MM.1S (cell line): ENCODE measurements around the gene VWA5B2.

Experiments
- DNase-seq: peaks from one replicate; pipeline ENCODE4 v3.0.0-alpha.2; 2015
- H2AFZ ChIP-seq: fragments of 300-600 bp; sonication (generic); 2 replicates; pipeline ENCODE4 v1.6.0; 2016; ENCODE audit warnings: antibody characterized with exemption, low read length
- H3F3A ChIP-seq: fragments of 300-600 bp; sonication (generic); 2 replicates; pipeline ENCODE4 v1.6.1; 2016; ENCODE audit warnings: mild to moderate bottlenecking, antibody characterized with exemption, low read length, moderate library complexity, mixed read lengths; ENCODE audit not compliant: insufficient read depth
- H3K27ac ChIP-seq: fragments of 300-600 bp; sonication (generic); 2 replicates; pipeline ENCODE4 v1.5.1; 2016; ENCODE audit warnings: mild to moderate bottlenecking, low read length
- H3K27me3 ChIP-seq: fragments of 300-600 bp; sonication (generic); replicated peaks from 2 replicates; pipeline ENCODE4 v1.6.0; 2016; ENCODE audit warnings: low read length; ENCODE audit not compliant: insufficient read depth
- H3K36me3 ChIP-seq: fragments of 300-600 bp; sonication (generic); replicated peaks from 2 replicates; pipeline ENCODE4 v1.6.1; 2016; ENCODE audit warnings: mild to moderate bottlenecking, low read length, mixed read lengths; ENCODE audit not compliant: insufficient read depth
- H3K4me1 ChIP-seq: fragments of 300-600 bp; sonication (generic); 2 replicates; pipeline ENCODE4 v1.6.1; 2016; ENCODE audit warnings: low read length, mixed read lengths
- H3K4me2 ChIP-seq: fragments of 300-600 bp; sonication (generic); 2 replicates; pipeline ENCODE4 v1.6.0; 2016; ENCODE audit warnings: low read depth, low read length
- H3K4me3 ChIP-seq: fragments of 300-600 bp; sonication (generic); 2 replicates; pipeline ENCODE4 v1.5.1; 2016; ENCODE audit warnings: low read length, mixed read lengths
- H3K79me2 ChIP-seq: fragments of 300-600 bp; sonication (generic); 2 replicates; pipeline ENCODE4 v1.6.1; 2016; ENCODE audit warnings: mixed run types, low read length, mixed read lengths
- H3K9ac ChIP-seq: fragments of 300-600 bp; sonication (generic); 2 replicates; pipeline ENCODE4 v1.6.1; 2016; ENCODE audit warnings: low read length, mixed read lengths
- H3K9me2 ChIP-seq: fragments of 300-600 bp; sonication (generic); replicated peaks from 2 replicates; pipeline ENCODE4 v1.6.1; 2016; ENCODE audit warnings: mild to moderate bottlenecking, low read length, mixed read lengths; ENCODE audit not compliant: insufficient read depth
- H3K9me3 ChIP-seq: fragments of 300-600 bp; sonication (generic); replicated peaks from 2 replicates; pipeline ENCODE4 v1.6.1; 2016; ENCODE audit warnings: mild to moderate bottlenecking, low read length, mixed read lengths; ENCODE audit not compliant: insufficient read depth
- H4K20me1 ChIP-seq: fragments of 300-600 bp; sonication (generic); 2 replicates; pipeline ENCODE4 v1.6.1; 2016; ENCODE audit warnings: mild to moderate bottlenecking, low read length, moderate library complexity, mixed read lengths; ENCODE audit not compliant: insufficient read depth
- EZH2 ChIP-seq: fragments of 300-600 bp; sonication (generic); optimal IDR thresholded peaks from 2 replicates; pipeline ENCODE3; 2017; ENCODE audit warnings: low read depth, mild to moderate bottlenecking, antibody characterized with exemption, low read length, mixed read lengths
- EZH2phosphoT487 ChIP-seq: fragments of 300-600 bp; sonication (generic); IDR thresholded peaks from 2 replicates; pipeline ENCODE4 v1.6.1; 2018; ENCODE audit warnings: antibody characterized with exemption, low read length
- TF ChIP-seq, protein P1 (sequence below): fragments of 300-600 bp; sonication (generic); IDR thresholded peaks from 2 replicates; pipeline ENCODE4 v1.5.1; 2016; ENCODE audit warnings: antibody characterized with exemption, low read length, mixed read lengths

VWA5B2 gene

GRCh38 chr3:184275961-184276910 lies 46.9 kb downstream of the VWA5B2 start, which contains the start of gene ECE2:
TSS of gene ECE2 (plus strand) at chr3:184276022. CDS start at chr3:184276154, 132 bp downstream.
- Histone ChIP-seq H3K4me1 (no peaks in the 10 kb centered on the region), H3K9ac (no peak within 1 kb of the TSS), H4K20me1 (no peaks in the 10 kb centered on the region), H3K79me2 (no peaks in the 10 kb centered on the region), H3F3A (no peaks in the 10 kb centered on the region), H3K4me3 (no peak within 1 kb of the TSS), H3K27ac (no peak within 1 kb of the TSS), H3K36me3 (no peaks in the 10 kb centered on the region), H3K4me2 (no peak within 1 kb of the TSS), H2AFZ (no peak within 1 kb of the TSS), H3K27me3 (peaks cover 50% of the 10 kb centered on the region), H3K9me3 (no peaks in the 10 kb centered on the region), H3K9me2 (no peaks in the 10 kb centered on the region)
- no peak for DNase-seq
- no peak for TF ChIP-seq EZH2phosphoT487
- TF ChIP-seq, protein P1, sequence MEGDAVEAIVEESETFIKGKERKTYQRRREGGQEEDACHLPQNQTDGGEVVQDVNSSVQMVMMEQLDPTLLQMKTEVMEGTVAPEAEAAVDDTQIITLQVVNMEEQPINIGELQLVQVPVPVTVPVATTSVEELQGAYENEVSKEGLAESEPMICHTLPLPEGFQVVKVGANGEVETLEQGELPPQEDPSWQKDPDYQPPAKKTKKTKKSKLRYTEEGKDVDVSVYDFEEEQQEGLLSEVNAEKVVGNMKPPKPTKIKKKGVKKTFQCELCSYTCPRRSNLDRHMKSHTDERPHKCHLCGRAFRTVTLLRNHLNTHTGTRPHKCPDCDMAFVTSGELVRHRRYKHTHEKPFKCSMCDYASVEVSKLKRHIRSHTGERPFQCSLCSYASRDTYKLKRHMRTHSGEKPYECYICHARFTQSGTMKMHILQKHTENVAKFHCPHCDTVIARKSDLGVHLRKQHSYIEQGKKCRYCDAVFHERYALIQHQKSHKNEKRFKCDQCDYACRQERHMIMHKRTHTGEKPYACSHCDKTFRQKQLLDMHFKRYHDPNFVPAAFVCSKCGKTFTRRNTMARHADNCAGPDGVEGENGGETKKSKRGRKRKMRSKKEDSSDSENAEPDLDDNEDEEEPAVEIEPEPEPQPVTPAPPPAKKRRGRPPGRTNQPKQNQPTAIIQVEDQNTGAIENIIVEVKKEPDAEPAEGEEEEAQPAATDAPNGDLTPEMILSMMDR: no peak
- no peak for TF ChIP-seq EZH2

- Histone ChIP-seq H3K9ac (no peak overlapping the region), H3K9me2 (no peaks in the 10 kb centered on the region), H4K20me1 (no peaks in the 10 kb centered on the region), H3K79me2 (no peaks in the 10 kb centered on the region), H3K27me3 (peaks cover 53% of the 10 kb centered on the region), H3K27ac (no peak overlapping the region), H3K36me3 (no peaks in the 10 kb centered on the region), H3K4me2 (no peak overlapping the region), H3K4me1 (no peaks in the 10 kb centered on the region), H2AFZ (no peak overlapping the region), H3K4me3 (no peak overlapping the region), H3F3A (no peaks in the 10 kb centered on the region), H3K9me3 (no peaks in the 10 kb centered on the region)
- no peak for DNase-seq
- TF ChIP-seq EZH2: no peak
- TF ChIP-seq, protein P1: no peak
- TF ChIP-seq EZH2phosphoT487: no peak
Measured at GRCh38 chr3:184277366-184277765, 48.0 kb downstream of the VWA5B2 start.

GRCh38 chr3:184282941-184283340 lies 53.6 kb downstream of the VWA5B2 start:
- no peaks in the 10 kb centered on the region for H3F3A ChIP-seq
- H3K27me3 ChIP-seq: peaks cover 45% of the 10 kb centered on the region
- TF ChIP-seq EZH2 (no peak), EZH2phosphoT487 (no peak)
- TF ChIP-seq, protein P1: no peak
- DNase-seq: no peak
- H3K36me3 ChIP-seq: no peaks in the 10 kb centered on the region
- H3K27ac ChIP-seq: no peak overlapping the region
- no peaks in the 10 kb centered on the region for H3K9me3 ChIP-seq
- H3K9me2 ChIP-seq: no peaks in the 10 kb centered on the region
- no peak overlapping the region for H3K4me2 ChIP-seq
- no peaks in the 10 kb centered on the region for H3K4me1 ChIP-seq
- no peaks in the 10 kb centered on the region for H4K20me1 ChIP-seq
- no peak overlapping the region for H3K4me3 ChIP-seq
- H3K9ac ChIP-seq: no peak overlapping the region
- no peak overlapping the region for H2AFZ ChIP-seq
- no peaks in the 10 kb centered on the region for H3K79me2 ChIP-seq
